RWPE1 (cell line): ENCODE results near the gene EIF5A2.
"Not testable (repeated sequence)": the region's sequence is repeated elsewhere in the genome, so short reads cannot be mapped to it uniquely, and the experiment has no call there.

ENCODE experiments used
- CTCF ChIA-PET: fragments of 350-600 bp; sonication (Branson Sonifier 250); formaldehyde crosslinking; extraction: SDS; loops from one replicate; lab custom pipeline; 2021; lab: Yijun Ruan, JAX
- POLR2A ChIA-PET: fragments of 400-600 bp; formaldehyde crosslinking; extraction: SDS; loops from one replicate; lab custom pipeline; 2020; ENCODE audit warnings: antibody characterized with exemption; ENCODE audit not compliant: low non-redundant PET; lab: Yijun Ruan, JAX
- DNase-seq: peaks from one replicate; pipeline ENCODE4 v3.0.0; 2012; ENCODE audit warnings: low spot score
- H3K27ac ChIP-seq: fragments of 450-650 bp; 2 replicates; pipeline ENCODE4 v1.5.1; 2017
- TF ChIP-seq, protein P1 (sequence below): fragments of 450-650 bp; conservative IDR thresholded peaks from 2 replicates; pipeline ENCODE4 v1.5.1; 2017; ENCODE audit warnings: low read depth, mild to moderate bottlenecking

The EIF5A2 gene

GRCh38 chr3:170942011-170942410 is 33.6 kb upstream of the EIF5A2 start:
- DNase-seq, result no peak
- TF ChIP-seq, protein P1, sequence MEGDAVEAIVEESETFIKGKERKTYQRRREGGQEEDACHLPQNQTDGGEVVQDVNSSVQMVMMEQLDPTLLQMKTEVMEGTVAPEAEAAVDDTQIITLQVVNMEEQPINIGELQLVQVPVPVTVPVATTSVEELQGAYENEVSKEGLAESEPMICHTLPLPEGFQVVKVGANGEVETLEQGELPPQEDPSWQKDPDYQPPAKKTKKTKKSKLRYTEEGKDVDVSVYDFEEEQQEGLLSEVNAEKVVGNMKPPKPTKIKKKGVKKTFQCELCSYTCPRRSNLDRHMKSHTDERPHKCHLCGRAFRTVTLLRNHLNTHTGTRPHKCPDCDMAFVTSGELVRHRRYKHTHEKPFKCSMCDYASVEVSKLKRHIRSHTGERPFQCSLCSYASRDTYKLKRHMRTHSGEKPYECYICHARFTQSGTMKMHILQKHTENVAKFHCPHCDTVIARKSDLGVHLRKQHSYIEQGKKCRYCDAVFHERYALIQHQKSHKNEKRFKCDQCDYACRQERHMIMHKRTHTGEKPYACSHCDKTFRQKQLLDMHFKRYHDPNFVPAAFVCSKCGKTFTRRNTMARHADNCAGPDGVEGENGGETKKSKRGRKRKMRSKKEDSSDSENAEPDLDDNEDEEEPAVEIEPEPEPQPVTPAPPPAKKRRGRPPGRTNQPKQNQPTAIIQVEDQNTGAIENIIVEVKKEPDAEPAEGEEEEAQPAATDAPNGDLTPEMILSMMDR, result no peak
- H3K27ac ChIP-seq, result no peak overlapping the region
- POLR2A ChIA-PET, result no interaction called here
- CTCF ChIA-PET, result interaction anchor here (0.7 kb wide), 1 partner anchor 8 kb away, joined by 3 read pairs; no protein-coding TSS in a partner anchor

DNA sequence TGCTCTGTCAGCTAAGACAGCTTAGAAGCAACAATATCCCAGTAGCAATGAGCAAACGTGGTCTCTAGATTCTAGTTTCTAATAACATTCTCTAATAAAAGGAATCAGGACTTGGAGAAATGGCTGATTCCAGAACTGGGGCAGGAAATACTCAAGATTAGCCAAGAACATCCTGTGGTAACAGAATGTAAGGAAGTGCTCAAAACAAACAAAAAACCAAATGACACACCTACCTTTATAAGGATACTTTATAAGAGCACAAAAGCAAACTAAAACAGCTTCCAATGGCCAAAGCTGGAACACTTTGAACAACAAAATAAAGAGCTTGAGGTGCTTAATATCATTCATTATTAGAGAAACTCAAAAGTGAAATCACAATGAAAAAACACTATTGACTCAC is 33.1 kb upstream of the EIF5A2 start:
- no peak for DNase-seq
- TF ChIP-seq, protein P1, result no peak
- no peak overlapping the region for H3K27ac ChIP-seq
- ChIA-PET POLR2A (no interaction called here), CTCF (interaction anchor here (0.7 kb wide), 1 partner anchor 9 kb away, joined by 3 read pairs; no protein-coding TSS in a partner anchor)

- DNase-seq, CTCF ChIA-PET, POLR2A ChIA-PET, H3K27ac ChIP-seq: not testable (repeated sequence)
Observed at GRCh38 chr3:170933039-170933438, 24.6 kb upstream of the EIF5A2 start.

GRCh38 chr3:170923553-170923952 is 15.1 kb upstream of the EIF5A2 start:
- H3K27ac ChIP-seq, POLR2A ChIA-PET, CTCF ChIA-PET, DNase-seq: not testable (repeated sequence)

DNA sequence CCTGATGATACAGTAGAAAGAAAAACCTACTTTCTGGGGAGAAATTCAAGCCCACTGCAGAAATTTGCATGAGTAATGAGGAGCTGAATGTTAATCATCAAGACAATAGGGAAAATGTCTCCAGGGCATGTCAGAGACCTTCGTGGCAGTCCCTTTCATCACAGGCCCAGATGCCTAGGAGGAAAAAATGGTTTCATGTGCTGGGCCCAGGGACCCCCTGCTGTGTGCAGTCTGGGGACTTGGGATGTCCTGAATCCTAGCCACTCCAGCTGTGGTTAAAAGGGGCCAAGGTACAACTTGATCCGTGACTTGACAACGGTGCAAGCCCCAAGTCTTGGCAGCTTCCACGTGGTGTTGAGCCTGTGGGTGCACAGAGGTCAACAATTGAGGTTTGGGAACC is 10.3 kb upstream of the EIF5A2 start:
- DNase-seq, result no peak
- TF ChIP-seq, protein P1, result no peak
- CTCF ChIA-PET, result no interaction called here
- H3K27ac ChIP-seq, result no peak overlapping the region
- POLR2A ChIA-PET, result no interaction called here

DNA sequence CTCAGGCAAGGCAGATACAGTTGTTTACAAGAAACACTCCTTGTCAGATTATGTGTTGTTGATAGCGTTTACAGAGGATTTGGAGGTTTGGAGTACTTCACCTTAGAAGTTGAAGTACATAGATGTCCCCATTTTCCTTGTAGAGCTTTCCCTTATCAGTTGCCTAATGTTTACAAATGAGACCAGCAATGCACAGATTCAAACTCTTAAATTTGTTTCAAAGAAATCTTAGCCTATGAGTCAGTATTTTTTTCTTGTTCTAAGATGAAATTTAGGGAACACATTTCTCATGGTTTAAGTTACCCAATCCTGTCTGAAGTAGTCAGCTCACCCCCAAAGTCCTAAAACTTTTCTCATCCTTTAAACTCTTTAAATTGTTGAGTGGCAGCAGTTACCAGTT is 6.3 kb upstream of the EIF5A2 start:
- ChIA-PET POLR2A (no interaction called here), CTCF (no interaction called here)
- no peak for DNase-seq
- no peak overlapping the region for H3K27ac ChIP-seq
- TF ChIP-seq, protein P1, result no peak

DNA sequence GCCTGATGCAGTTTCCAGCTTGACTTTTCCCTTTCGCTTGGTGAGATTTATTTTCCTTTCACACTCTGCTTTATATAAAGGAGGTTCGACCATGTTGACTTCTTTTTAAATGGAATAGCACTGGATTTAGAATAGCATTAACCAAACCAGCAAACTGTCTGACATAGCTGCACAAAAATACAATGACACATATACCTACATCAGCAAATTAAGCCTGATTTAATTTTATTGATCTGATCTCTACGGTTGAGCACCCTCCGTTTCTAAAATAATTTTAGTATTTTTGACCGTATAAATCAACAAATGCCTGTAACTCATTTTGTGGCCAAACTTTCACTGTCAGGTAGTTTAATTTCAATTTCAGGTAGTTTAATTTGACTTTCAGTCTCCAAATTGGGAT is 5.8 kb upstream of the EIF5A2 start:
- no peak for DNase-seq
- TF ChIP-seq, protein P1, result no peak
- ChIA-PET CTCF (no interaction called here), POLR2A (no interaction called here)
- no peak overlapping the region for H3K27ac ChIP-seq

DNA sequence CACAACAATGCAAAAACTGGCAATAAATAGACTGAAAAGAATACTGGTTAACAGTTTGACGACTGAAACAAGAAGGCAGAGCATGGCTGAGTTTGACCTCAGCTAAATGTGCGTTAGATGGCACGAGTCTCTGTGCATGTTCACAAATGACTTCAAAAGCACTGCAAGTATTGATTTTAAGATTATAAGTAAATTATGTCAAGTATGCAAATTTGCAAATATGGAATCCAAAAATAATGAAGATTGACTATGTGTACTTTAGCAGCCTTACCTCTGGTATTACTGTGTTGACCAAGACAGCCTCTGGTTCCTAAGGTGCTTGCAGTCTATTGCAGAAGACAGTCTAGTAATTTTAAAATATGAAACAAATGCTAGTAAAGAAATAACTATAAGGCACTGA is 2.6 kb upstream of the EIF5A2 start:
- POLR2A ChIA-PET, result no interaction called here
- TF ChIP-seq, protein P1, result no peak
- CTCF ChIA-PET, result no interaction called here
- H3K27ac ChIP-seq, result no peak overlapping the region
- DNase-seq, result no peak
